DMS153 treated with DMSO at 0.1 percent for 48 hours (cell line): ENCODE data around the gene SPATA6.
"Not testable (repeated sequence)": the region's sequence is repeated elsewhere in the genome, so short reads cannot be mapped to it uniquely, and the experiment has no call there.

Experiments used
- DNase-seq: peaks from one replicate; lab custom pipeline; 2025; ENCODE audit not compliant: unreplicated experiment; lab: John Stamatoyannopoulos, UW

The SPATA6 gene

GRCh38 chr1:48471691-48472576 lies at the start of gene SPATA6:
Gene SPATA6 (minus strand): TSS chr1:48472204. CDS start chr1:48472008, 196 bp downstream.
- DNase-seq, result peak; percentile 99

GRCh38 chr1:48519896-48520295 lies 47.9 kb upstream of the SPATA6 start:
- not testable (repeated sequence) for DNase-seq

- DNase-seq, result no peak
Measured at GRCh38 chr1:48506870-48507269, 34.9 kb upstream of the SPATA6 start.

GRCh38 chr1:48500541-48501450 lies 28.8 kb upstream of the SPATA6 start:
- DNase-seq, result no peak

- no peak for DNase-seq
Measured at GRCh38 chr1:48499211-48499735, 27.3 kb upstream of the SPATA6 start.

GRCh38 chr1:48498096-48498791 lies 26.2 kb upstream of the SPATA6 start:
- peak; percentile 97 for DNase-seq

- no peak for DNase-seq
Measured at GRCh38 chr1:48495911-48496310, 23.9 kb upstream of the SPATA6 start.

GRCh38 chr1:48495166-48495565 lies 23.2 kb upstream of the SPATA6 start:
- DNase-seq, result no peak

- DNase-seq, result peak; percentile 45
Measured at GRCh38 chr1:48493970-48494769, 22.2 kb upstream of the SPATA6 start.

GRCh38 chr1:48493041-48493440 lies 21.0 kb upstream of the SPATA6 start:
- no peak for DNase-seq

GRCh38 chr1:48492392-48492791 lies 20.4 kb upstream of the SPATA6 start:
- DNase-seq, result peak; percentile 76

GRCh38 chr1:48488721-48489120 lies 16.7 kb upstream of the SPATA6 start:
- no peak for DNase-seq

- DNase-seq, result no peak
Measured at GRCh38 chr1:48480504-48480903, 8.5 kb upstream of the SPATA6 start.

GRCh38 chr1:48480023-48480422 lies 8.0 kb upstream of the SPATA6 start:
- not testable (repeated sequence) for DNase-seq

GRCh38 chr1:48472638-48473037 lies 634 bp upstream of the SPATA6 start:
- no peak for DNase-seq

- DNase-seq, result no peak
Measured at GRCh38 chr1:48470950-48471690, 884 bp downstream of the SPATA6 start.

- DNase-seq, result peak; percentile 85
Measured at GRCh38 chr1:48470481-48470855, 1.5 kb downstream of the SPATA6 start.

- peak; percentile 80 for DNase-seq
Measured at GRCh38 chr1:48469616-48470480, 2.2 kb downstream of the SPATA6 start.
